Mucosa of rectum (tissue), 2 donors: ENCODE results near the gene NEK6.

ENCODE experiments used
- H3K27ac ChIP-seq, 2 donors: one replicate each; pipeline ENCODE4 v1.7.0; 2013; ENCODE audit warnings: inconsistent platforms in 2 of 2, low read depth in 2 of 2, low read length in 2 of 2
- H3K27me3 ChIP-seq, 2 donors: one replicate each; pipeline ENCODE4 v1.7.0; 2013; ENCODE audit warnings: low read length in 2 of 2; ENCODE audit not compliant: control insufficient read depth in 2 of 2, insufficient read depth in 2 of 2
- H3K36me3 ChIP-seq, 2 donors: one replicate each; pipeline ENCODE4 v1.7.0; 2013; ENCODE audit warnings: low read length in 2 of 2; ENCODE audit not compliant: control insufficient read depth in 2 of 2, insufficient read depth in 2 of 2
- H3K4me1 ChIP-seq, 2 donors: one replicate each; pipeline ENCODE4 v1.7.0; 2013; ENCODE audit warnings: low read length in 2 of 2, mild to moderate bottlenecking in 1 of 2; ENCODE audit not compliant: control insufficient read depth in 2 of 2, insufficient read depth in 2 of 2
- H3K4me3 ChIP-seq, 2 donors: one replicate each; pipeline ENCODE4 v1.7.0; 2013; ENCODE audit warnings: low read length in 2 of 2
- H3K9ac ChIP-seq, 2 donors: one replicate each; pipeline ENCODE4 v1.7.0; 2013; ENCODE audit warnings: low read length in 2 of 2, low read depth in 1 of 2, mild to moderate bottlenecking in 1 of 2
- H3K9me3 ChIP-seq, 2 donors: one replicate each; pipeline ENCODE4 v1.7.0; 2013; ENCODE audit warnings: low read length in 2 of 2; ENCODE audit not compliant: control insufficient read depth in 2 of 2
- donor health status: healthy.
- donor health status: Normal muscosa, but diverticular disease.

Gene NEK6

GRCh38 chr9:124260769-124261603, 3.2 kb downstream of the NEK6 start:
- Histone ChIP-seq H3K36me3 (peaks cover 0 to 2% of the 10 kb centered on the region in 2 donors), H3K9ac (peak overlapping the region in 1 of 2 donors; percentile 32), H3K4me3 (peak overlapping the region; percentile 17 to 46), H3K9me3 (no peaks in the 10 kb centered on the region), H3K27ac (peak overlapping the region; percentile 56 to 73), H3K4me1 (peaks cover 52 to 62% of the 10 kb centered on the region in 2 donors), H3K27me3 (no peaks in the 10 kb centered on the region)

GRCh38 chr9:124261736-124262648, 4.2 kb downstream of the NEK6 start:
- Histone ChIP-seq H3K9me3 (no peaks in the 10 kb centered on the region), H3K27ac (peak overlapping the region; percentile 56 to 73), H3K4me3 (peak overlapping the region in 1 of 2 donors; percentile 46), H3K9ac (peak overlapping the region in 1 of 2 donors; percentile 9), H3K36me3 (peaks cover 0 to 2% of the 10 kb centered on the region in 2 donors), H3K4me1 (peaks cover 62 to 68% of the 10 kb centered on the region in 2 donors), H3K27me3 (no peaks in the 10 kb centered on the region)

- peaks cover 68 to 70% of the 10 kb centered on the region in 2 donors for H3K4me1 ChIP-seq
- H3K9me3 ChIP-seq, result no peaks in the 10 kb centered on the region
- no peak overlapping the region for H3K4me3 ChIP-seq
- peaks cover 0 to 2% of the 10 kb centered on the region in 2 donors for H3K36me3 ChIP-seq
- H3K9ac ChIP-seq, result no peak overlapping the region
- peak overlapping the region in 1 of 2 donors; percentile 25 for H3K27ac ChIP-seq
- H3K27me3 ChIP-seq, result no peaks in the 10 kb centered on the region
Measured at GRCh38 chr9:124262649-124262972, 4.9 kb downstream of the NEK6 start.

GRCh38 chr9:124263213-124263612, 5.5 kb downstream of the NEK6 start:
- peaks cover 0 to 2% of the 10 kb centered on the region in 2 donors for H3K36me3 ChIP-seq
- H3K27ac ChIP-seq, result peak overlapping the region; percentile 54 to 65
- peaks cover 70 to 74% of the 10 kb centered on the region in 2 donors for H3K4me1 ChIP-seq
- H3K27me3 ChIP-seq, result no peaks in the 10 kb centered on the region
- peak overlapping the region in 1 of 2 donors; percentile 57 for H3K9ac ChIP-seq
- no peaks in the 10 kb centered on the region for H3K9me3 ChIP-seq
- no peak overlapping the region for H3K4me3 ChIP-seq

- Histone ChIP-seq H3K9ac (peak overlapping the region; percentile 47 to 57), H3K36me3 (peaks cover 0 to 2% of the 10 kb centered on the region in 2 donors), H3K4me3 (peak overlapping the region; percentile 38 to 48), H3K27me3 (no peaks in the 10 kb centered on the region), H3K4me1 (peaks cover 68 to 73% of the 10 kb centered on the region in 2 donors), H3K27ac (peak overlapping the region; percentile 54 to 65), H3K9me3 (no peaks in the 10 kb centered on the region)
Measured at GRCh38 chr9:124263800-124264426, 6.2 kb downstream of the NEK6 start.

- Histone ChIP-seq H3K4me1 (peaks cover 62 to 68% of the 10 kb centered on the region in 2 donors), H3K27ac (peak overlapping the region in 1 of 2 donors; percentile 65), H3K9ac (no peak overlapping the region)
Measured at GRCh38 chr9:124264823-124265233, 7.1 kb downstream of the NEK6 start.

GRCh38 chr9:124265551-124265950, 7.8 kb downstream of the NEK6 start:
- H3K4me1 ChIP-seq, result peaks cover 65 to 70% of the 10 kb centered on the region in 2 donors
- no peaks in the 10 kb centered on the region for H3K27me3 ChIP-seq
- H3K4me3 ChIP-seq, result no peak overlapping the region
- peak overlapping the region in 1 of 2 donors; percentile 65 for H3K27ac ChIP-seq
- no peaks in the 10 kb centered on the region for H3K9me3 ChIP-seq
- peaks cover 0 to 4% of the 10 kb centered on the region in 2 donors for H3K36me3 ChIP-seq
- H3K9ac ChIP-seq, result no peak overlapping the region

More at GRCh38 chr9:124264823-124265233, 7.1 kb downstream of the NEK6 start:
- H3K9me3 ChIP-seq, result no peaks in the 10 kb centered on the region
- H3K36me3 ChIP-seq, result peaks cover 0 to 4% of the 10 kb centered on the region in 2 donors
- no peaks in the 10 kb centered on the region for H3K27me3 ChIP-seq
- H3K4me3 ChIP-seq, result peak overlapping the region in 1 of 2 donors; percentile 31

- Histone ChIP-seq H3K9ac (no peak overlapping the region), H3K4me1 (peaks cover 65 to 70% of the 10 kb centered on the region in 2 donors), H3K27me3 (no peaks in the 10 kb centered on the region), H3K9me3 (no peaks in the 10 kb centered on the region), H3K36me3 (peaks cover 0 to 4% of the 10 kb centered on the region in 2 donors), H3K27ac (peak overlapping the region; percentile 71 to 85), H3K4me3 (no peak overlapping the region)
Measured at GRCh38 chr9:124266139-124266825, 8.5 kb downstream of the NEK6 start.

GRCh38 chr9:124266826-124267201, 9.1 kb downstream of the NEK6 start:
- H3K4me1 ChIP-seq, result peaks cover 65 to 70% of the 10 kb centered on the region in 2 donors
- no peaks in the 10 kb centered on the region for H3K9me3 ChIP-seq
- H3K4me3 ChIP-seq, result peak overlapping the region in 1 of 2 donors; percentile 37
- no peaks in the 10 kb centered on the region for H3K27me3 ChIP-seq
- peak overlapping the region in 1 of 2 donors; percentile 16 for H3K9ac ChIP-seq
- H3K27ac ChIP-seq, result peak overlapping the region; percentile 71 to 85
- H3K36me3 ChIP-seq, result peaks cover 0 to 4% of the 10 kb centered on the region in 2 donors
